Cardiac muscle cell (in vitro differentiated cells and primary cell): Measurements from ENCODE around the gene FAM3D. TPM values are rescaled to one million over a fixed set of nuclear protein-coding genes. Genes with fewer than 3 reads are reported as not detected.

Experiments
- DNase-seq, 2 donors: peaks; one replicate each; pipeline versions ENCODE4 v3.0.0 to v3.0.0-alpha.2; 2010 to 2017; ENCODE audit warnings: low read depth in 1 of 2, low spot score in 1 of 2
- H3K27ac ChIP-seq: fragments of 200-600 bp; sonication (generic); 2 replicates; pipeline ENCODE4 v1.5.1; 2016
- H3K27me3 ChIP-seq: fragments of 200-600 bp; sonication (generic); 2 replicates; pipeline ENCODE4 v1.6.0; 2016; ENCODE audit warnings: control low read depth
- H3K36me3 ChIP-seq: fragments of 200-600 bp; sonication (generic); 2 replicates; pipeline ENCODE4 v1.5.1; 2016; ENCODE audit warnings: control low read depth
- H3K4me1 ChIP-seq: fragments of 200-600 bp; sonication (generic); 2 replicates; pipeline ENCODE4 v1.8.1; 2017; ENCODE audit warnings: low read depth, mild to moderate bottlenecking, mixed run types
- H3K4me3 ChIP-seq: fragments of 200-600 bp; sonication (generic); 2 replicates; pipeline ENCODE4 v1.5.1; 2016; ENCODE audit warnings: mild to moderate bottlenecking
- H3K9me3 ChIP-seq: fragments of 200-600 bp; sonication (generic); 2 replicates; pipeline ENCODE4 v1.5.1; 2017; ENCODE audit warnings: low read depth, mild to moderate bottlenecking, control low read depth
- polyA plus RNA-seq: library from polyadenylated mRNA; unstranded; fragments of >200 nt; fragmentation: Nextera tagmentation; extraction: Ambion mirVana; gene quantifications from 2 replicates; pipeline ENCODE4 v1.2.1, GENCODE V29; 2016
- total RNA-seq: library from RNA; depleted of rRNA; stranded (reverse); fragments of >200 nt; gene quantifications from 2 replicates; pipeline ENCODE4 v1.2.3, GENCODE V29; 2016
- TF ChIP-seq, protein P1 (sequence below): IDR thresholded peaks from 2 replicates; pipeline ENCODE4 v1.5.1; 2012; ENCODE audit warnings: low read depth, mild to moderate bottlenecking, low read length

FAM3D gene
- total and polyA plus RNA-seq, 2 experiments from 2014 or later = 1.5 TPM; not detected in 1

DNA sequence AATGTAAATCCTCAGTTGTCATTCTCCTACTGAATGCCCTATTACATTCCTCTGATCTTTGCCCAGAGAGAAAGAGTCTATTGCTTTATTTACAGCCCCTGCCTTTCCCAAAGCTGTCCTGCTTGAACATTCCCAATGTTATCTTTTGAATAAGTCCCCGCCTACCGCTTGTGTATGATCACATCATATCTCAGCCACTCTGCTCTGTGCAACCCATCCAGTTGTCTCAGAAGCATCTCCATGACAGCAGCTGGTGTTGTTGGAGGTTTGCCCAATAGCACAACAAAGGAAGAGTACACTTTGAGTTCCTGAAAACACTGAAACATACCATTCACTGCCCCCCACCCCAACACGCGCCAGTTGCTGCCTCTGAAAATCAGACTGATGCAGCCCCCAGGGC, 22.0 kb upstream of the FAM3D start:
- TF ChIP-seq, protein P1, sequence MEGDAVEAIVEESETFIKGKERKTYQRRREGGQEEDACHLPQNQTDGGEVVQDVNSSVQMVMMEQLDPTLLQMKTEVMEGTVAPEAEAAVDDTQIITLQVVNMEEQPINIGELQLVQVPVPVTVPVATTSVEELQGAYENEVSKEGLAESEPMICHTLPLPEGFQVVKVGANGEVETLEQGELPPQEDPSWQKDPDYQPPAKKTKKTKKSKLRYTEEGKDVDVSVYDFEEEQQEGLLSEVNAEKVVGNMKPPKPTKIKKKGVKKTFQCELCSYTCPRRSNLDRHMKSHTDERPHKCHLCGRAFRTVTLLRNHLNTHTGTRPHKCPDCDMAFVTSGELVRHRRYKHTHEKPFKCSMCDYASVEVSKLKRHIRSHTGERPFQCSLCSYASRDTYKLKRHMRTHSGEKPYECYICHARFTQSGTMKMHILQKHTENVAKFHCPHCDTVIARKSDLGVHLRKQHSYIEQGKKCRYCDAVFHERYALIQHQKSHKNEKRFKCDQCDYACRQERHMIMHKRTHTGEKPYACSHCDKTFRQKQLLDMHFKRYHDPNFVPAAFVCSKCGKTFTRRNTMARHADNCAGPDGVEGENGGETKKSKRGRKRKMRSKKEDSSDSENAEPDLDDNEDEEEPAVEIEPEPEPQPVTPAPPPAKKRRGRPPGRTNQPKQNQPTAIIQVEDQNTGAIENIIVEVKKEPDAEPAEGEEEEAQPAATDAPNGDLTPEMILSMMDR = no peak
- Histone ChIP-seq H3K27ac (no peak overlapping the region), H3K9me3 (peaks cover 6% of the 10 kb centered on the region)

DNA sequence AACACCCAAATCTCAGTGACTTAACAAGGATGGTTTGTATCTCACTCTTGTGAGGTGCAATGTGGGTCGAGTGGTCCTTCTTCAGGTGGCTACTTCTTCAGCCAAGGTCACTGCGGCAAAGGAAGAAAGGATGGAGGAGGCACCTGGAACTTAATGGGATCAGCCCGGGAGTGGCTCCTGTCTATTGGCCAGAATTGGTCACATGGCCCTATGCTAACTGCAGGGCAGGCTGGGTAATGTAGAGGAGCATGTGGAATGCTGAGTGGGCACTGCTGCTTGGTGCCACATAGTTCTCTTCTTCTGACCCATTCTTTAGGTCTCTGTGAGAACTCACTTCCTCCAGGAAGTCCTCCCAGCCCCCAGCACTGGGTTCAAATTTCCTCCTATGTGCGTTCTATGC, 20.3 kb upstream of the FAM3D start:
- no peak for DNase-seq

More for the DNA sequence above, 22.0 kb upstream of the FAM3D start:
- DNase-seq = no peak
- Histone ChIP-seq H3K36me3 (no peaks in the 10 kb centered on the region), H3K4me1 (no peaks in the 10 kb centered on the region), H3K4me3 (no peak overlapping the region), H3K27me3 (no peaks in the 10 kb centered on the region)

DNA sequence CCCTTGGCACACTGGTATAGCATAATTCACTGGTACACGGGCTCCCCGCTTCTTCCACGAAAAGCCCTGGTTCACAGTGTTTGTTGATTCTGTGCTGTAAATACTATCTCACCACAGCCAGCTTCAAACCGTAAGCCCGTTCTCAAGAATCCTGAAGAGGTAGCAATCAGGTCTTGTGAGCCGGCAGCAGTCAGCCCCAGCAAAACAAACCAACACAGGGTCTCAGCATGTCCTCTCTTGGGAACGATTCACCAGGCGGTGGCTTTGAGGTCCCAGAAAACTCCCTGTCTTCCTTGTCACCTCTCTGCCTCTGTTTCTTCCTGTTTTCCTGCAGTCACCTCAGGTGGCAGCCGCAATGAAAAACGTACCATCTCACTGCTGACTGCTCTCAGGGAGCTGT, 19.1 kb upstream of the FAM3D start:
- Histone ChIP-seq H3K4me1 (no peaks in the 10 kb centered on the region), H3K9me3 (no peaks in the 10 kb centered on the region), H3K27ac (no peak overlapping the region), H3K36me3 (no peaks in the 10 kb centered on the region), H3K27me3 (no peaks in the 10 kb centered on the region), H3K4me3 (no peak overlapping the region)
- no peak for DNase-seq
- TF ChIP-seq, protein P1 = no peak

More for the DNA sequence above, 20.3 kb upstream of the FAM3D start:
- Histone ChIP-seq H3K9me3 (peaks cover 3% of the 10 kb centered on the region), H3K4me3 (no peak overlapping the region), H3K27me3 (no peaks in the 10 kb centered on the region), H3K4me1 (no peaks in the 10 kb centered on the region), H3K27ac (no peak overlapping the region), H3K36me3 (no peaks in the 10 kb centered on the region)
- TF ChIP-seq, protein P1 = no peak

DNA sequence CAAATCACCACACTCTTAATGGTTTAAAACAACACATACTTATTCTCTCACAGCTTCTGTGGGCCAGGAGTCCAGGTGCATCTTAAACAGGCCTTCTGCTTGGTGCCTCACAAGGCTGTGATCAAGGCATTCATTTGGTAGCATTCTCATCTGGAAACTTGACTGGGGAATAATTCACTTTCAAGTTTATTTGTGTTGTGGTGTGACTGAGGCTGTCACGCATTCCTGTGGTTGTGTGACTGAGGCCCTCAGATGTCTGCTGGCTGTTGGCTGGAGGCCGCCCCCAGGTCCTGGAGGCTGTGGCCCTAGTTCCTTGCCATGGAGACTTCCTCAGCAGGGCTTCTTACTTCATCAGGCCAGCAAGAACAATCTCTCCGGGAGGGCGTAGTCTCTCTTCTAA, 16.9 kb upstream of the FAM3D start:
- H3K4me3 ChIP-seq = no peak overlapping the region
- H3K4me1 ChIP-seq = no peaks in the 10 kb centered on the region
- DNase-seq = no peak
- H3K9me3 ChIP-seq = no peaks in the 10 kb centered on the region
- H3K36me3 ChIP-seq = no peaks in the 10 kb centered on the region
- H3K27ac ChIP-seq = no peak overlapping the region
- TF ChIP-seq, protein P1 = no peak
- no peaks in the 10 kb centered on the region for H3K27me3 ChIP-seq

DNA sequence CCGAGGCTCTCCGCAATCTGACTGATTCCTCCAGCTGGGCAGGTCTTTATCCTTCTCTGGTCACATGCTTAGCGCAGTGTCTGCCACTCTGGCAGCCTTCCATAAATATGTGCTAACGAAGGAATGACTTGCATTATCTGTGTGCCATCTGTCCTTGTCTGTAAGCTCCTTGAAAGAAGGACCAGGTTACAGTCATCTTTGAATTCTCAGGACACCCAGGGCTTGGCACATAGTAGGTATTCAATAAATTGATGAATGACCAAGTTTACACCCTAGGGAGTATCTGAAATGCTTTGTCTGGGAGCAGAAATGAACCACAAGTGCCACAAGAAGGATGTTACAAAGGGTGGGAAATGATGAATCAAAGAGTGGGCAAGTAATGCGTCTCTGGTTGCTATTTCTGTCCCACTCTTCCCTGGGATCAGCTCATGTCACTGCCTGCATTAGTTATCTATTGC, 16.5 kb upstream of the FAM3D start:
- H3K9me3 ChIP-seq = no peaks in the 10 kb centered on the region
- no peak overlapping the region for H3K27ac ChIP-seq
- H3K4me1 ChIP-seq = no peaks in the 10 kb centered on the region
- TF ChIP-seq, protein P1 = no peak
- H3K27me3 ChIP-seq = no peaks in the 10 kb centered on the region
- DNase-seq = no peak
- H3K36me3 ChIP-seq = no peaks in the 10 kb centered on the region
- no peak overlapping the region for H3K4me3 ChIP-seq

DNA sequence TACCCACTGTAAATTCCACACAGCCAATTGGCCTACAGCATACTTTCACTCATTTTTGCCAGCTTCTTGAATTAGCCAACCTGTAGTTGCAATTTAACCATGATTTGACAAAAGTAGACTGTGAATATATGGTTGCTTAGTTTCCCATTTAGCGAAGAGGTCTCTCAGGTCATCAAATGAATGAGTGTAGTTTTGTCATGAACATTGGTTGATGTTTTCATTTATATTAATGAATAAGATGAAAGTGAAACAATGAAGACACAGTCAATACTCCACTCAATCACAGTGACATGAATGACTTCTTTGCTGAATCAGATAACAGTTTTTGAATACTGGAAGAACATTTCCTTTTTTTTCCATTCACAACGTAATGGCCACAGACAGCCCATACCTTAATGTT, 15.3 kb upstream of the FAM3D start:
- H3K4me1 ChIP-seq = no peaks in the 10 kb centered on the region
- H3K4me3 ChIP-seq = no peak overlapping the region
- no peaks in the 10 kb centered on the region for H3K27me3 ChIP-seq
- H3K9me3 ChIP-seq = no peaks in the 10 kb centered on the region
- TF ChIP-seq, protein P1 = no peak
- no peak for DNase-seq
- H3K36me3 ChIP-seq = no peaks in the 10 kb centered on the region
- no peak overlapping the region for H3K27ac ChIP-seq
